HepG2 (cell line): ENCODE measurements around the gene GPR137. TPM values are rescaled to one million over a fixed set of nuclear protein-coding genes. Genes with fewer than 3 reads are reported as not detected.
A peak's percentile ranks its signal among the peaks of the same experiment; 100 is the strongest.

Experiments used
- ARNT ChIP-seq: fragments of 450-650 bp; IDR thresholded peaks from 2 replicates; pipeline ENCODE4 v1.6.1; 2017
- EED ChIP-seq: sonication (generic); formaldehyde crosslinking; IDR thresholded peaks from 2 replicates; pipeline ENCODE4 v1.5.0; 2020; ENCODE audit warnings: mild to moderate bottlenecking, missing genetic modification reagents
- ESRRA ChIP-seq: sonication (generic); formaldehyde crosslinking; IDR thresholded peaks from 2 replicates; pipeline ENCODE4 v1.5.1; 2020; ENCODE audit warnings: mild to moderate bottlenecking, low read depth, missing genetic modification reagents
- HNRNPLL ChIP-seq: fragments of 200-400 bp; formaldehyde crosslinking; IDR thresholded peaks from 2 replicates; pipeline ENCODE4 v1.6.1; 2017; ENCODE audit warnings: mild to moderate bottlenecking, low read depth, low read length; ENCODE audit not compliant: poor library complexity, severe bottlenecking
- LCORL ChIP-seq, 2 experiments: fragments of 450-650 bp in 1 of 2; sonication (generic) in 1 of 2; formaldehyde crosslinking in 1 of 2; IDR thresholded peaks; 2 replicates each; pipeline versions ENCODE4 v1.5.0 to v1.6.1; 2017 to 2020; ENCODE audit warnings: antibody characterized with exemption in 1 of 2, missing genetic modification reagents in 1 of 2
- NCOA2 ChIP-seq: sonication (generic); formaldehyde crosslinking; IDR thresholded peaks from 2 replicates; pipeline ENCODE4 v1.8.0; 2022; ENCODE audit warnings: inconsistent platforms
- NKX3-1 ChIP-seq: sonication (generic); formaldehyde crosslinking; IDR thresholded peaks from 2 replicates; pipeline ENCODE4 v1.5.0; 2020; ENCODE audit warnings: missing genetic modification reagents
- PCBP1 ChIP-seq: fragments of 200-400 bp; formaldehyde crosslinking; IDR thresholded peaks from 2 replicates; pipeline ENCODE4 v1.6.1; 2017; ENCODE audit warnings: mild to moderate bottlenecking, low read depth, low read length, borderline replicate concordance
- RBM39 ChIP-seq: fragments of 200-400 bp; formaldehyde crosslinking; IDR thresholded peaks from one replicate; pipeline ENCODE4 v1.6.1; 2018; ENCODE audit warnings: antibody characterized with exemption, mild to moderate bottlenecking, low read depth, low read length; ENCODE audit not compliant: poor library complexity, severe bottlenecking
- SCMH1 ChIP-seq: sonication (generic); formaldehyde crosslinking; IDR thresholded peaks from 2 replicates; pipeline ENCODE4 v1.9.0; 2021; ENCODE audit warnings: missing genetic modification reagents, mild to moderate bottlenecking, borderline replicate concordance
- SIN3B ChIP-seq: fragments of 150-350 bp; IDR thresholded peaks from 2 replicates; pipeline ENCODE4 v1.6.1; 2014; ENCODE audit warnings: low read length
- SP4 ChIP-seq: sonication (generic); formaldehyde crosslinking; IDR thresholded peaks from 2 replicates; pipeline ENCODE4 v1.8.1; 2023; ENCODE audit warnings: mild to moderate bottlenecking, missing genetic modification reagents
- TAF1 ChIP-seq: sonication (generic); formaldehyde crosslinking; IDR thresholded peaks from 2 replicates; pipeline ENCODE4 v1.4.0; 2020; ENCODE audit warnings: missing genetic modification reagents
- ZNF205 ChIP-seq: IDR thresholded peaks from 2 replicates; pipeline ENCODE4 v1.6.1; 2018; ENCODE audit warnings: missing biosample characterization, missing genetic modification reagents
- ZNF674 ChIP-seq: sonication (generic); formaldehyde crosslinking; IDR thresholded peaks from 2 replicates; pipeline ENCODE4 v1.5.0; 2020; ENCODE audit warnings: low read depth, mild to moderate bottlenecking, missing genetic modification reagents
- polyA plus RNA-seq, 8 experiments: library from polyadenylated mRNA; depleted of rRNA in 3 of 8; stranded (reverse) in 7 of 8; unstranded in 1 of 8; fragments of >200 nt; fragmentation: Illumina TruSeq in 4 of 8; extraction: Trizol in 4 of 8; gene quantifications; 2 replicates each; pipeline versions ENCODE4 v1.2.1 to v1.2.3, GENCODE V29; 2011 to 2016; ENCODE audit warnings: low read depth in 4 of 8, missing spikeins in 1 of 8, mixed read lengths in 1 of 8; ENCODE audit not compliant: insufficient read depth in 1 of 8
- total RNA-seq, 5 experiments: library from RNA; depleted of rRNA; stranded (reverse); fragments of >200 nt; fragmentation: Illumina TruSeq; extraction: Trizol; gene quantifications; 2 replicates each; pipeline ENCODE4 v1.2.3, GENCODE V29; 2016; ENCODE audit warnings: low read depth in 1 of 5
- TF ChIP-seq, protein P1 (sequence below): sonication (generic); formaldehyde crosslinking; IDR thresholded peaks from 2 replicates; pipeline ENCODE4 v1.4.0; 2020; ENCODE audit warnings: mild to moderate bottlenecking, missing genetic modification reagents, borderline replicate concordance
- TF ChIP-seq, protein P2 (sequence below): sonication (generic); formaldehyde crosslinking; conservative IDR thresholded peaks from 2 replicates; pipeline ENCODE4 v1.8.0; 2022; ENCODE audit warnings: mild to moderate bottlenecking, moderate library complexity, missing genetic modification reagents
- TF ChIP-seq, protein P3 (sequence below): sonication (generic); formaldehyde crosslinking; IDR thresholded peaks from 2 replicates; pipeline ENCODE4 v1.4.0; 2020; ENCODE audit warnings: missing genetic modification reagents
- TF ChIP-seq, protein P4 (sequence below): IDR thresholded peaks from 2 replicates; pipeline ENCODE4 v1.6.1; 2018; ENCODE audit warnings: missing genetic modification reagents
- TF ChIP-seq, protein P5 (sequence below): sonication (generic); formaldehyde crosslinking; IDR thresholded peaks from 2 replicates; pipeline ENCODE4 v1.4.0; 2020; ENCODE audit warnings: missing genetic modification reagents

GPR137 gene
- total and polyA plus RNA-seq, 2 of the 13 experiments (the other 11 are each of a cell fraction or from before 2014, with no cell fraction given) = 8.5 to 13.2 TPM

DNA sequence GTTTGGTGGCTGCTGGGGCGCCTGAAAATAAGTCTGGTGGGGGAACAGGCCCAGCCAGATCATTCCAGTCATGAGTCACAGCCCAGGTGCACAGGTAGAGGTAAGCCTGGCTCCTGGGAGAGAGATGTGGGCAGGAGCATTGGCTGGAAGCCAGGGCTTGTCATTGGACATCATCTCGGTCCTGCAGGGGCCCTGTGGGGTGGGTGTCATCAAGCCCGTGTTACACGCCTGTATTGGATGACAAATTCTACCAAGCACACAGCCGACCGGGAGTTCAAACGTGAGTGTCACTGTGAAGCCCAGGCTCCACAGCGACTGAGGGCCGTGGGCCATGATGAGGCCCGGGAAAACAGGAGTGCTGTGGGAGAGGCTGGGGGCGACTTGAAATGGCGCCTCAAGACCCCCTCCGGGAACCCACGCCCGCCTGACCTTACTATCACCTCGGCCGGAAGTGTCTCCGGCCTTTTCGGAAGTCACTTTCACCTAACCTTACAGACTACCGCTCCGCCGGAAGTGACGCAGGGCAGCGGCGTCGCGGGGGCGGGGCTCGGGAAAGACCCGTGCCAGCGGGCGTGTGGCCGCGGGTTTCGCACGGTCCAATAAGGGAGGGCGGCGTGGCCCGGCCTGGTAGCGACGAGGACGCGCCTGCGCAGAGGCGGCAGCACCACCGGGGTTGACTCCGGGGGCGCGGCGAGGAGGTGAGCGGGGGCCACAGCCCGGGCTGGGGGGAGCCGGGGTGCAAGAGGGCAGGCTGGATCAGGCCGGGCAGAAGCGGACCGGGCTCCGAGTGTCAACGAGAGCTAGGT lies 45.0 kb upstream of the GPR137 start, which contains the start of gene FKBP2 (continued):
- TF ChIP-seq, protein P1, sequence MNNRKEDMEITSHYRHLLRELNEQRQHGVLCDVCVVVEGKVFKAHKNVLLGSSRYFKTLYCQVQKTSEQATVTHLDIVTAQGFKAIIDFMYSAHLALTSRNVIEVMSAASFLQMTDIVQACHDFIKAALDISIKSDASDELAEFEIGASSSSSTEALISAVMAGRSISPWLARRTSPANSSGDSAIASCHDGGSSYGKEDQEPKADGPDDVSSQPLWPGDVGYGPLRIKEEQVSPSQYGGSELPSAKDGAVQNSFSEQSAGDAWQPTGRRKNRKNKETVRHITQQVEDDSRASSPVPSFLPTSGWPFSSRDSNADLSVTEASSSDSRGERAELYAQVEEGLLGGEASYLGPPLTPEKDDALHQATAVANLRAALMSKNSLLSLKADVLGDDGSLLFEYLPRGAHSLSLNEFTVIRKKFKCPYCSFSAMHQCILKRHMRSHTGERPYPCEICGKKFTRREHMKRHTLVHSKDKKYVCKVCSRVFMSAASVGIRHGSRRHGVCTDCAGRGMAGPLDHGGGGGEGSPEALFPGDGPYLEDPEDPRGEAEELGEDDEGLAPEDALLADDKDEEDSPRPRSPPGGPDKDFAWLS = no peak
- TF ChIP-seq PCBP1 (no peak), SIN3B (no peak), ESRRA (CRISPR knock-in tag) (no peak), SCMH1 (CRISPR knock-in tag) (no peak), NCOA2 (CRISPR knock-in tag) (peak; percentile 52; the same call in 1 of the 2 replicates), SP4 (CRISPR knock-in tag) (peak; percentile 86), EED (0 out of 2 replicates have a peak, but pooled peaks have one; percentile 36), ZNF674 (CRISPR knock-in tag) (no peak), HNRNPLL (no peak), ARNT (no peak), RBM39 (no peak), TAF1 (CRISPR knock-in tag) (peak; percentile 97), NKX3-1 (CRISPR knock-in tag) (no peak; the same call in 1 of the 2 replicates), LCORL (IDR thresholded peaks at IDR 0.05) (no peak), LCORL (CRISPR knock-in tag; IDR thresholded peaks at IDR 0.05) (peak; percentile 49; the same call in 1 of the 2 replicates), ZNF205 (CRISPR knock-in tag) (no peak)
- TF ChIP-seq, protein P2, sequence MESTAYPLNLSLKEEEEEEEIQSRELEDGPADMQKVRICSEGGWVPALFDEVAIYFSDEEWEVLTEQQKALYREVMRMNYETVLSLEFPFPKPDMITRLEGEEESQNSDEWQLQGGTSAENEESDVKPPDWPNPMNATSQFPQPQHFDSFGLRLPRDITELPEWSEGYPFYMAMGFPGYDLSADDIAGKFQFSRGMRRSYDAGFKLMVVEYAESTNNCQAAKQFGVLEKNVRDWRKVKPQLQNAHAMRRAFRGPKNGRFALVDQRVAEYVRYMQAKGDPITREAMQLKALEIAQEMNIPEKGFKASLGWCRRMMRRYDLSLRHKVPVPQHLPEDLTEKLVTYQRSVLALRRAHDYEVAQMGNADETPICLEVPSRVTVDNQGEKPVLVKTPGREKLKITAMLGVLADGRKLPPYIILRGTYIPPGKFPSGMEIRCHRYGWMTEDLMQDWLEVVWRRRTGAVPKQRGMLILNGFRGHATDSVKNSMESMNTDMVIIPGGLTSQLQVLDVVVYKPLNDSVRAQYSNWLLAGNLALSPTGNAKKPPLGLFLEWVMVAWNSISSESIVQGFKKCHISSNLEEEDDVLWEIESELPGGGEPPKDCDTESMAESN (CRISPR knock-in tag) = peak; percentile 60; the same call in 1 of the 2 replicates
- TF ChIP-seq, protein P3, sequence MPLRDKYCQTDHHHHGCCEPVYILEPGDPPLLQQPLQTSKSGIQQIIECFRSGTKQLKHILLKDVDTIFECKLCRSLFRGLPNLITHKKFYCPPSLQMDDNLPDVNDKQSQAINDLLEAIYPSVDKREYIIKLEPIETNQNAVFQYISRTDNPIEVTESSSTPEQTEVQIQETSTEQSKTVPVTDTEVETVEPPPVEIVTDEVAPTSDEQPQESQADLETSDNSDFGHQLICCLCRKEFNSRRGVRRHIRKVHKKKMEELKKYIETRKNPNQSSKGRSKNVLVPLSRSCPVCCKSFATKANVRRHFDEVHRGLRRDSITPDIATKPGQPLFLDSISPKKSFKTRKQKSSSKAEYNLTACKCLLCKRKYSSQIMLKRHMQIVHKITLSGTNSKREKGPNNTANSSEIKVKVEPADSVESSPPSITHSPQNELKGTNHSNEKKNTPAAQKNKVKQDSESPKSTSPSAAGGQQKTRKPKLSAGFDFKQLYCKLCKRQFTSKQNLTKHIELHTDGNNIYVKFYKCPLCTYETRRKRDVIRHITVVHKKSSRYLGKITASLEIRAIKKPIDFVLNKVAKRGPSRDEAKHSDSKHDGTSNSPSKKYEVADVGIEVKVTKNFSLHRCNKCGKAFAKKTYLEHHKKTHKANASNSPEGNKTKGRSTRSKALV (CRISPR knock-in tag) = 0 out of 2 replicates have a peak, but pooled peaks have one; percentile 64
- TF ChIP-seq, protein P4, sequence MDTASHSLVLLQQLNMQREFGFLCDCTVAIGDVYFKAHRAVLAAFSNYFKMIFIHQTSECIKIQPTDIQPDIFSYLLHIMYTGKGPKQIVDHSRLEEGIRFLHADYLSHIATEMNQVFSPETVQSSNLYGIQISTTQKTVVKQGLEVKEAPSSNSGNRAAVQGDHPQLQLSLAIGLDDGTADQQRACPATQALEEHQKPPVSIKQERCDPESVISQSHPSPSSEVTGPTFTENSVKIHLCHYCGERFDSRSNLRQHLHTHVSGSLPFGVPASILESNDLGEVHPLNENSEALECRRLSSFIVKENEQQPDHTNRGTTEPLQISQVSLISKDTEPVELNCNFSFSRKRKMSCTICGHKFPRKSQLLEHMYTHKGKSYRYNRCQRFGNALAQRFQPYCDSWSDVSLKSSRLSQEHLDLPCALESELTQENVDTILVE (CRISPR knock-in tag) = peak; percentile 96
- TF ChIP-seq, protein P5, sequence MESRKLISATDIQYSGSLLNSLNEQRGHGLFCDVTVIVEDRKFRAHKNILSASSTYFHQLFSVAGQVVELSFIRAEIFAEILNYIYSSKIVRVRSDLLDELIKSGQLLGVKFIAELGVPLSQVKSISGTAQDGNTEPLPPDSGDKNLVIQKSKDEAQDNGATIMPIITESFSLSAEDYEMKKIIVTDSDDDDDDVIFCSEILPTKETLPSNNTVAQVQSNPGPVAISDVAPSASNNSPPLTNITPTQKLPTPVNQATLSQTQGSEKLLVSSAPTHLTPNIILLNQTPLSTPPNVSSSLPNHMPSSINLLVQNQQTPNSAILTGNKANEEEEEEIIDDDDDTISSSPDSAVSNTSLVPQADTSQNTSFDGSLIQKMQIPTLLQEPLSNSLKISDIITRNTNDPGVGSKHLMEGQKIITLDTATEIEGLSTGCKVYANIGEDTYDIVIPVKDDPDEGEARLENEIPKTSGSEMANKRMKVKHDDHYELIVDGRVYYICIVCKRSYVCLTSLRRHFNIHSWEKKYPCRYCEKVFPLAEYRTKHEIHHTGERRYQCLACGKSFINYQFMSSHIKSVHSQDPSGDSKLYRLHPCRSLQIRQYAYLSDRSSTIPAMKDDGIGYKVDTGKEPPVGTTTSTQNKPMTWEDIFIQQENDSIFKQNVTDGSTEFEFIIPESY (CRISPR knock-in tag) = no peak
